Endothelial cell of umbilical vein (primary cell): ENCODE results near the gene NFXL1.

Experiments
- CTCF ChIP-seq, 2 donors: IDR thresholded peaks; 1 replicate in 1 of 2; 2 replicates in 1 of 2; pipeline ENCODE4 v1.5.1; 2011; ENCODE audit warnings: low read length in 2 of 2, mild to moderate bottlenecking in 2 of 2, moderate library complexity in 2 of 2, control low read depth in 1 of 2, inconsistent platforms in 1 of 2, low read depth in 1 of 2; ENCODE audit not compliant: insufficient read depth in 1 of 2; ENCODE audit errors: extremely low read depth in 1 of 2
- EZH2 ChIP-seq: IDR thresholded peaks from 2 replicates; pipeline ENCODE4 v1.6.1; 2012; ENCODE audit warnings: borderline replicate concordance, low read depth, mild to moderate bottlenecking, moderate library complexity, low read length, inconsistent platforms; ENCODE audit not compliant: severe bottlenecking
- FOS ChIP-seq: IDR thresholded peaks from 2 replicates; pipeline ENCODE4 v1.6.1; 2011; ENCODE audit warnings: mild to moderate bottlenecking, low read length, moderate library complexity, borderline replicate concordance; ENCODE audit not compliant: insufficient read depth
- GATA2 ChIP-seq: IDR thresholded peaks from 2 replicates; pipeline ENCODE4 v1.7.0; 2011; ENCODE audit warnings: low read depth, mild to moderate bottlenecking, moderate library complexity, mixed read lengths, low read length; ENCODE audit not compliant: insufficient read length, insufficient read depth
- MAX ChIP-seq: IDR thresholded peaks from 2 replicates; pipeline ENCODE4 v1.6.1; 2011; ENCODE audit not compliant: insufficient read depth, insufficient read length
- MYC ChIP-seq: IDR thresholded peaks from one replicate; pipeline ENCODE4 v1.6.1; 2011; ENCODE audit warnings: mild to moderate bottlenecking, low read depth, low read length
- POLR2A ChIP-seq: IDR thresholded peaks from 2 replicates; pipeline ENCODE4 v1.6.1; 2012; ENCODE audit warnings: low read depth, mild to moderate bottlenecking, control low read depth, low read length
- POLR2AphosphoS5 ChIP-seq: IDR thresholded peaks from 2 replicates; pipeline ENCODE4 v1.6.1; 2012; ENCODE audit warnings: low read depth, mild to moderate bottlenecking, control low read depth, low read length, moderate library complexity; ENCODE audit not compliant: insufficient read depth

GRCh38 chr4:47939456-47939855 is 25.1 kb upstream of the NFXL1 start:
- TF ChIP-seq CTCF (IDR thresholded peaks at IDR 0.05; ENCODE audit: extremely low read depth in 1 of 2, insufficient read depth in 1 of 2, low read depth in 1 of 2, low read length in 2 of 2) (no peak), MYC (no peak), EZH2 (no peak), POLR2A (no peak), POLR2AphosphoS5 (no peak), GATA2 (no peak), MAX (no peak), FOS (no peak)
